ENCODE results near the gene FAM83D.

DNA sequence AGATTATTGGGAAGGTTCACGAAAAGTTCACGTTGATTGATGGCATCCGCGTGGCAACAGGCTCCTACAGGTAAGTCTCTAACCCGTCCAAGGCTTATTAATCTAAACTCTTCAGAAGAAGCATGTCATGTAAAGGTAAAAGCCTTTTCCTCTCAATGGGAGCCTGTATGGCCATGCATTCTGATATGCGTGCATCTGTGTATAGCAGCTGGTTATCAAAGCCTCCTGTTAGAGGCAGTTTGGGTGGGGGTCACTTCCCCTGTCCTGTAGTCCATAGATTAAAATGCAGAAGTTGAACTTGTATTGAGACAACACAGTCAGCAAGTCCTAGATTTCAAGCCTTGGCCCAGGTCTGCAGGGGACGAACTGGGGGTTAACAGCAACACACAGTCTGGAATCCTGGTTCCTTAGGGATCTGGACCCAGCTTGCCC lies 21.7 kb downstream of the FAM83D start:
- TF ChIP-seq, protein P1, sequence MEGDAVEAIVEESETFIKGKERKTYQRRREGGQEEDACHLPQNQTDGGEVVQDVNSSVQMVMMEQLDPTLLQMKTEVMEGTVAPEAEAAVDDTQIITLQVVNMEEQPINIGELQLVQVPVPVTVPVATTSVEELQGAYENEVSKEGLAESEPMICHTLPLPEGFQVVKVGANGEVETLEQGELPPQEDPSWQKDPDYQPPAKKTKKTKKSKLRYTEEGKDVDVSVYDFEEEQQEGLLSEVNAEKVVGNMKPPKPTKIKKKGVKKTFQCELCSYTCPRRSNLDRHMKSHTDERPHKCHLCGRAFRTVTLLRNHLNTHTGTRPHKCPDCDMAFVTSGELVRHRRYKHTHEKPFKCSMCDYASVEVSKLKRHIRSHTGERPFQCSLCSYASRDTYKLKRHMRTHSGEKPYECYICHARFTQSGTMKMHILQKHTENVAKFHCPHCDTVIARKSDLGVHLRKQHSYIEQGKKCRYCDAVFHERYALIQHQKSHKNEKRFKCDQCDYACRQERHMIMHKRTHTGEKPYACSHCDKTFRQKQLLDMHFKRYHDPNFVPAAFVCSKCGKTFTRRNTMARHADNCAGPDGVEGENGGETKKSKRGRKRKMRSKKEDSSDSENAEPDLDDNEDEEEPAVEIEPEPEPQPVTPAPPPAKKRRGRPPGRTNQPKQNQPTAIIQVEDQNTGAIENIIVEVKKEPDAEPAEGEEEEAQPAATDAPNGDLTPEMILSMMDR (IDR thresholded peaks at IDR 0.05): no peak
- TF ChIP-seq POLR2A (IDR thresholded peaks at IDR 0.05): no peak

All from thyroid gland (tissue), 4 donors.